Fibroblast of upper back skin (primary cell): ENCODE results near the gene PAX5.

Experiments
- DNase-seq: peaks from one replicate; pipeline ENCODE4 v3.0.0-alpha.2; 2013

PAX5 gene

DNA sequence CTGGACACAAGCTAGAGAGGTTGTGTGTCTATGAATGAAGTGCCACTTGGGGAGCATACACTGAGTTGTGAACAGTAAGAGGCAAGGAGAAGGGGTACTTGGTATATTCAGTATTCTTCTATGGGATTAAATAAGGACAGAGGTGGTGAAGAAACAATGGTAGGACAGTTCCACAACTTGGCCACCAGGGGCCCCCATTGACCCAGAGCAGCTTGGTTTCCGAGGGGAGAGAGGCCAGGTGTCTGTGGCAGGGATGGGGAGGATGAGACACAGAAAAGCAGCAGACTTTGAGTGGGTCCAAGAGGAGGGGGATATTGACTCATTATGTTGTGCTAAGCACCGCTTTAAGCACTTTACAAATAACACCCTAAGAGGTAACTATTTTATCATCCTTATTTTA, 240.8 kb downstream of the PAX5 start:
- no peak for DNase-seq

DNA sequence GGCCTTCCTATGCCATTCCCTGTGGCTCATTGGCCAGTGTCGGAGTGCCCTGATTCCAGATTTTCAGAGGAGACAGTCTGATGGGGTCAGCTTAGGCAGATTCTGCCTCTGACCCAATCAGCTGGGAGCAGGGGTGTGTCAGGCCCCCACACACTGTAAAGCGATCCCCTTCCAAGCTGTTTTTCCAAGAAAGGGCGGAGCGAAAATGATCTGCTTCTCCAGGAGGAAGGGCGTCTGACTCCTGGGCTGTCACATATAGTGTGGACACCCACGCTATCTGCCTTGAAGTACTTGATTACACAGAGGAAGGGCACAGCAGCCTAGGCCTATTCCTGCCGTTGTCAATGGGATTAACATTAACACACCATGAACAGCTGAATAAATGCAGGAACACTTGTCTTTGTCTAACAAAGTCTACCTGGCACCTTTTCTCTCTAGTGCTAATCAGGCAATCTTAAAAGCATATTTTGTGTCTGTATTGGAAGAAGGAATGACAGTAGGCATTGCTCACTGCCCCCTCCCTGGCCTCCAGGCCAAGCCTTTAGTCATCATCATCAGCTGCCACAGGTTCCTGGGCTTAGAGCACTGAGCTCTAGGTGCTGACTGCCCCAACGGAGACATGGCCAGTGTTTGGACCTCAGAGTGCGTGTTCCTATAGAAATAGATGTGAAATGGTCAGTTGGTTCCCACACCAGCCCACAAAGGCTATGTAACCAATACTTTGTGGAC, 242.7 kb downstream of the PAX5 start:
- DNase-seq = no peak

DNA sequence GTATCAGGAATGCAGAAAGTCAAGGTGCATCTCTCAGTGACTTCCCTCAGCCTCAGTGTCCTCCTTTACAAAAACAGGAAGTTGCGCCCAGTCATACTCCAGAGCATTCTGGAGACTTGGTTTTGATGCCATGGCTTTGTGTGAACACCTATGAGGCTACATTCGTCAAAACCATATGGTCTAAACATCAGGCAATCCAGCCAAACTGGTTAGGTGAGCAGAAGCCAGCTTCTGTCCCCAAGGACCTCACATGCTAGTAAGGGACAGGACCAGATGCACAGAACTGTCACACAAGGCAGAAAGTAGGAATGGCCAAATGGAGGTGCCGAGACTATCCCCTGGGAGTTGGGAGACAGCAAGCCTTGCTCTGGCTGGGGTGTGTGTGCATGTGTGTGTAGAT, 244.2 kb downstream of the PAX5 start:
- no peak for DNase-seq

DNA sequence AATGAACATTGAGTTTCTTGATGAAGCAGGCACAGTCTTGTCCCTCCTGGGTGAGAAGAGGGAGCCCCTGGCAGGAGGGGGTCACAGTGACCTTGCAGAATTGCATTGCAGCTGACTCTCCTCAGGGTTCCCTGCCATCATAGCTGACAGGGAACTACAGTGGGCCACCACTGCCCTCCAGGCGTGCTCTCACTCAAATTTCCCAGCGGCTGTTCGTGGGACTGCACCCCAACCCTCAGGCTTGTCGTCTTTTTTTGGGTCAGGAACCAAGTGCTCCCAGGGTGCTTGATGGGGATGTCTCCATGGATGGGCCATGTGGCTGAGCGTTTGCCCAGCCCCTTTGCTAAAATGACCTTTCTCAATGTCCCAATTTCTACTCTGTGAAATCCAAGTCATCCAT, 245.5 kb downstream of the PAX5 start:
- no peak for DNase-seq

DNA sequence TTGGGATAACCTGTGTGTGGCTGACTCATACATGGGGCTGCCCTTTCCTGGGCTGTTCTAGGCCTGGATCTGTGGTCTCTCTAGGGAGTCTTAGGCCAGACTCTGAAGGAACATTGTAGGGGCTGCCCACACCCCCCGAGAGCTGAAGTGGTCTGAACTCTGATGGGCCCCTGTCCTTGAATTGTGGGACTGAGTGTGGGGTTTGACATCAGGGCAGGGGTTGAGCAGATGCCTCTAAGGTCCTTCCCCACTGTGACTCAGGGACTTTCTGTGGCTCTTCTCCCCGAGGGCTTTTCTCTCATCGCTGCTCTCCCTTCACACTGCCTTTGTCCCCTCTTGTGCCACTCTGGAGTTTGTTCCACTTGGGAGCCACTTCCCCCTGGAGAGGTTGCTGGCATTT, 246.4 kb downstream of the PAX5 start:
- no peak for DNase-seq
